GM10847 (cell line): ENCODE data around the gene ATP1B3.

Source experiments
- POLR2A ChIP-seq: IDR thresholded peaks from 2 replicates; pipeline ENCODE4 v1.6.1; 2011; ENCODE audit not compliant: insufficient read length; ENCODE audit errors: extremely low read depth

The ATP1B3 gene

GRCh38 chr3:141952611-141953010, 76.2 kb downstream of the ATP1B3 start:
- TF ChIP-seq POLR2A: no peak

GRCh38 chr3:141955175-141955574, 78.7 kb downstream of the ATP1B3 start:
- TF ChIP-seq POLR2A: no peak

DNA sequence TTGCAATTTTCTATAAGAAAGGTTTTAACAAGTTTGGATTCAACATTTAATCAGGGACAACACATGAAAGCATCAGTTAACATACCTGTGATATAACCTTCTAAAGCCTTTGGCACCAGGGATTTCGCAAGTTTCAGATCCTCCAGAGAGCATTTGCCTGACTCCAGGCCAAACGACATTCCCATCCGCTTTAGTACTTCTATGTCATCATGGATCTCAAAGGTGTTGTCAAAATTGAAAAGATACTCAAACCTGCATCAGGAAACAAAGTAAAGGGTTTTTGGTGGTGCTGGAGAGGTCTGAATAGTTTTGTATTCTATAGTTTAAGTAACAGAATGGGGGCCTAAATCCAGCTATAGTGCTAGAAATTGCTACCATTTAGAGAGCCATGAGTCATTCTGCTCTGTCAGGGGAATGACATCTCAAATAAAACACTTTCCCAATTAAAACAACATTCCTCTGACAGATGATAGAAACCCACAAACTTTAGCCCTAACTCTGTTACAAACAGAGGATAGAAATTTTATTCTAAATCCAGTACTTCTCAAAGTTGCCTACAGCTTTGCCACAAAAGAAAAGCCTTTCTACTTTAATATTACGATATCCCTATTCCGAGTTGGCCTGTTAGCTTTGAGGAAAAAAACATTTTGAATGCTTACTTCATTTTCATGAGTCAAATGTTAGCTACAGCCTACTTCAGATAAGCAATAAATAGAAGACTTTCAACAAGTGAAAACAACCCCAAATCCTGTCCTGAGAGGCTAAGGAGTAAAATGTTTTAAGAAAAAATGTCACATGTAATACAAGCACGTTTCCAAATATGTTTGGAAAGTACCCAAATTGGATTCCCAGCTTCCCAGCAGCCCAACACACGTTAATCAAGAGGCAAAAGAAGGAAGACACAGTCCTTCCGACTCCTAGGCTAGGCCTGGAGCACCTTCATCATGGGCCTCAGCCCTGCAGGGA, 83.4 kb downstream of the ATP1B3 start:
- no peak for TF ChIP-seq POLR2A

DNA sequence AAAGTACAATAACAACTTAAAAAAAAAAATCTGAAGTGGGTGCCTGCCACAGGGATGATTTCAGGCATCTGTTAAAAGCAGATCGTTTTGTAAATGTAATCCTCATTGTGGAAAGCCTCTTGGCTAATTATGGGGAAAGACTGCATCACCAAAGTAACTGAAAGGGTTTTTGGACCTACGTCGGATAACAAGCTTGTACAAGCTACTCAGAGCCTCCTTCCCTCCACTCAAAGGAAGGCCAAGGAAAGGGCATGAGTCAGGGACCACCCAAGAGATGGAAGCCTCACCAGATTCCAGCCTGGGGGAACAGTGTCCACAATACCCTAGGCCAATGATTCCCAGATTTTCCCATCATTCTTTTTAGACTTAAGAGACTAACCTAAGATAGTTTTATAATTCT, 84.3 kb downstream of the ATP1B3 start:
- no peak for TF ChIP-seq POLR2A

GRCh38 chr3:141963301-141963700, 86.9 kb downstream of the ATP1B3 start:
- no peak for TF ChIP-seq POLR2A

DNA sequence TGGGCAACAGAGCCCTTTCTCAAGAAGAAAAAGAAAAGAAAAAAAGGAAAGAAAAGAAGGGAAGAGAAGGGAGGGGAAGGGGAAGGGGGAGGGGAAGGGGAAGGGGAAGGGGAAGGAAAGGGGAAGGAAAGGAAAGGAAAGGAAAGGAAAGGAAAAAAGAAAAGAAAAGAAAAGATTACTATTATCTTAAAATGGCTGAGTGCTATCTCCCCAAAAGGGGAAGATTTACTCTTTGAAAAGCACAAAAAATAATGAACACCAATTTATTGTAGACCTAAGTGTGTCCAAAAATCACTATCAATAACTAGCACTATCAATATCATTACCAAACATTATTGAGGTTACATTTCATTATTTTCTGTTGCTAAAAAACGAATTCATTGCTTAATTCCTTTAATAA, 89.0 kb downstream of the ATP1B3 start:
- no peak for TF ChIP-seq POLR2A

DNA sequence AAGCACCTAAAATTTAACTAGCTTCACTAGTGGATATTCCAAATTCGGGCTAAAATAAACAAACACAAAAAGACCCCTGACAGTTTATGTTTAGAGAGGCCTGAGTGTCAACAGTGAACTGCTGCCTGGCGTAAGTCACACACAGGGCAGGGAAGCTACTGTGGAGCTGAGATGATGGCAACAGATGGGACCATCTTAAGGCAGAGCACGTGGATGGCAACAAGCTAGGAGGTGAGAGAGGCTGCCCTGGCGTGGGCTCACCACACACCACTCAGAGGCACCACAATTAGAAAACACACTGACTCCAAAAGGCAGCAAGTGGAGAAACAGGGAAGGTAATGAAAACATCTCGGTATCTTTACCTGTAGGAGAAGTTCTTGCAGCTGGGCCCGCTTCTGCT, 93.3 kb downstream of the ATP1B3 start:
- TF ChIP-seq POLR2A: no peak

GRCh38 chr3:141971571-141971970, 95.1 kb downstream of the ATP1B3 start:
- no peak for TF ChIP-seq POLR2A

GRCh38 chr3:141972399-141972798, 96.0 kb downstream of the ATP1B3 start:
- TF ChIP-seq POLR2A: no peak
